Psoas muscle (tissue), 8 donors: ENCODE results near the gene COL18A1. TPM values are rescaled to one million over a fixed set of nuclear protein-coding genes. Genes with fewer than 3 reads are reported as not detected.

ENCODE experiments used
- ATAC-seq, 4 donors: fragments of 200-7000 bp; cut with Tn5 transposase; one replicate each; pipeline ENCODE4 v1.9.1; 2020; ENCODE audit warnings: moderate library complexity in 3 of 4, mild to moderate bottlenecking in 2 of 4
- DNase-seq, 2 donors: peaks; one replicate each; pipeline ENCODE4 v3.0.0-alpha.2; 2020
- H3K27ac ChIP-seq: fragments of 200-600 bp; one replicate; pipeline ENCODE4 v1.8.0; 2022
- H3K27me3 ChIP-seq, 3 donors: fragments of 200-600 bp in 1 of 3; one replicate each; pipeline versions ENCODE4 v1.6.1 to v1.8.0; 2013 to 2022; ENCODE audit warnings: low read length in 2 of 3, mild to moderate bottlenecking in 2 of 3, moderate library complexity in 1 of 3; ENCODE audit not compliant: insufficient read depth in 3 of 3
- H3K36me3 ChIP-seq, 2 donors: fragments of 200-600 bp in 1 of 2; one replicate each; pipeline versions ENCODE4 v1.6.1 to v1.8.0; 2013 to 2022; ENCODE audit warnings: low read depth in 1 of 2, mild to moderate bottlenecking in 1 of 2, moderate library complexity in 1 of 2; ENCODE audit not compliant: insufficient read depth in 1 of 2
- H3K4me1 ChIP-seq: fragments of 200-600 bp; one replicate; pipeline ENCODE4 v1.8.0; 2022
- H3K4me3 ChIP-seq: fragments of 200-600 bp; one replicate; pipeline ENCODE4 v1.8.0; 2022; ENCODE audit warnings: mild to moderate bottlenecking
- H3K9me3 ChIP-seq: fragments of 200-600 bp; one replicate; pipeline ENCODE4 v1.8.0; 2022
- WGBS, 3 donors: extraction: QIAGEN DNeasy Blood & Tissue Kit; methylation state at CpG; one replicate each; pipeline versions ENCODE4 v1.1.6 to v1.1.7; 2013; 5-methylcytosine and 5-hydroxymethylcytosine counted together
- intact Hi-C, 2 donors: fragments of 100-400 bp; cut with DNase I; formaldehyde crosslinking; loops; one replicate each; pipeline versions ENCODE4 v1.11.0 to v1.14.2; 2022
- polyA plus RNA-seq, 3 donors: library from polyadenylated mRNA; stranded (reverse); fragments of 200-250 nt; gene quantifications; one replicate each; pipeline ENCODE4 v1.2.3, GENCODE V29; 2013
- total RNA-seq, 4 donors: library from RNA; stranded (reverse); fragmentation: NEBNext Ultra II Directional in 2 of 4; extraction: Animal tissue kit (Norgen Biotek cat#: 25700) in 2 of 4; gene quantifications; one replicate each; pipeline versions ENCODE4 v1.2.1 to v1.2.4, GENCODE V29; 2021 to 2023
- TF ChIP-seq, protein P1 (sequence below): fragments of 200-600 bp; IDR thresholded peaks from one replicate; pipeline ENCODE4 v1.8.0; 2022; ENCODE audit warnings: antibody characterized with exemption
- donor health status: healthy with polysubstance abuse.
- donor health status: DM: no; HTN: no; CAD: no; lungs with moderate emphysema.
- donor health status: Bipolar disorder and iron deficiency.
- donor health status: healthy.
- donor health status: DM: yes; HTN: yes; CAD: no.
- donor health status: DM: no; HTN: no; CAD: no.
- donor health status: DM: no; HTN: no; CAD: no.
- donor health status: DM: yes; HTN: yes; CAD: no.

COL18A1 gene
- total and polyA plus RNA-seq, 7 donors = 4.8 to 25.3 (median 12.1) TPM

DNA sequence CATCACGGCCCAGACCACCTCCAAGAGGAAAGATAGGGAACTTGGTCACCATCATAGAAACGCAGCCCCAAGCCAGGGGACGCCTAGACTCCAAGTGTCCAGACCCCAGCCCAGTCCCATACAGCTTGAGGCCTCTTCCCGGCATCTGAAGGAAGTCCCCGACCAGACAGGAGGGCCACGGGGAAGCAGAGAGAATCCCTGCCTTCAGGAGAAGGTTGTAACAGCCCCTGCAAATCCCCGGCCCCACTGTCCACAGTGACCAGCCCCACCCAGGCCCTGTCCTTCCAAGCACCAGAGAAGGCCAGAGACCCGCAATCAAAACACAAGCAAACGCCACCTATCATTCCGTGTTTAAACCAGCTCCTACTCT is 135.6 kb downstream of the COL18A1 start:
- DNase-seq = peak in 1 of 2 donors; percentile 32
- Histone ChIP-seq H3K9me3 (no peaks in the 10 kb centered on the region), H3K4me1 (peaks cover 5% of the 10 kb centered on the region), H3K36me3 (no peaks in the 10 kb centered on the region), H3K27ac (no peak overlapping the region), H3K4me3 (no peak overlapping the region), H3K27me3 (no peaks in the 10 kb centered on the region)
- 88 to 91% (median 88%) methylated on average over 10 of the region's 10 CpGs for WGBS, 3 donors
- intact Hi-C loops = no loop called here
- TF ChIP-seq, protein P1, sequence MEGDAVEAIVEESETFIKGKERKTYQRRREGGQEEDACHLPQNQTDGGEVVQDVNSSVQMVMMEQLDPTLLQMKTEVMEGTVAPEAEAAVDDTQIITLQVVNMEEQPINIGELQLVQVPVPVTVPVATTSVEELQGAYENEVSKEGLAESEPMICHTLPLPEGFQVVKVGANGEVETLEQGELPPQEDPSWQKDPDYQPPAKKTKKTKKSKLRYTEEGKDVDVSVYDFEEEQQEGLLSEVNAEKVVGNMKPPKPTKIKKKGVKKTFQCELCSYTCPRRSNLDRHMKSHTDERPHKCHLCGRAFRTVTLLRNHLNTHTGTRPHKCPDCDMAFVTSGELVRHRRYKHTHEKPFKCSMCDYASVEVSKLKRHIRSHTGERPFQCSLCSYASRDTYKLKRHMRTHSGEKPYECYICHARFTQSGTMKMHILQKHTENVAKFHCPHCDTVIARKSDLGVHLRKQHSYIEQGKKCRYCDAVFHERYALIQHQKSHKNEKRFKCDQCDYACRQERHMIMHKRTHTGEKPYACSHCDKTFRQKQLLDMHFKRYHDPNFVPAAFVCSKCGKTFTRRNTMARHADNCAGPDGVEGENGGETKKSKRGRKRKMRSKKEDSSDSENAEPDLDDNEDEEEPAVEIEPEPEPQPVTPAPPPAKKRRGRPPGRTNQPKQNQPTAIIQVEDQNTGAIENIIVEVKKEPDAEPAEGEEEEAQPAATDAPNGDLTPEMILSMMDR = no peak
- no peak for ATAC-seq

- H3K27ac ChIP-seq = no peak overlapping the region
- TF ChIP-seq, protein P1 = no peak
- peak overlapping the region; percentile 72 for H3K4me3 ChIP-seq
- no peaks in the 10 kb centered on the region for H3K36me3 ChIP-seq
- WGBS, 3 donors = 14 to 25% (median 24%) methylated on average over 32 to 50 of the region's 50 CpGs
- H3K9me3 ChIP-seq = no peaks in the 10 kb centered on the region
- ATAC-seq (peak; percentile 31 to 76 (median 65)), DNase-seq (peak; percentile 84 to 87)
- intact Hi-C loops = no loop called here
- peaks cover 5% of the 10 kb centered on the region for H3K4me1 ChIP-seq
- no peaks in the 10 kb centered on the region for H3K27me3 ChIP-seq
Measured at GRCh38 chr21:45541221-45542039, 136.5 kb downstream of the COL18A1 start.

- peaks cover 5% of the 10 kb centered on the region for H3K4me1 ChIP-seq
- peak; percentile 77 to 78 for DNase-seq
- ATAC-seq = peak; percentile 81 to 89 (median 86)
- H3K27ac ChIP-seq = peak within 1 kb of the TSS; percentile 30
- WGBS, 3 donors = 0 to 5% (median 1%) methylated on average over 18 to 59 of the region's 59 CpGs
- no peaks in the 10 kb centered on the region for H3K36me3 ChIP-seq
- intact Hi-C loops = no loop called here
- no peaks in the 10 kb centered on the region for H3K27me3 ChIP-seq
- TF ChIP-seq, protein P1 = peak; percentile 41
- peak within 1 kb of the TSS; percentile 72 for H3K4me3 ChIP-seq
- no peaks in the 10 kb centered on the region for H3K9me3 ChIP-seq
Measured at GRCh38 chr21:45542242-45542666, 137.3 kb downstream of the COL18A1 start, which contains the start of gene SLC19A1. Gene SLC19A1 (minus strand): TSS chr21:45542440. CDS start chr21:45537959, 4,481 bp downstream.

DNA sequence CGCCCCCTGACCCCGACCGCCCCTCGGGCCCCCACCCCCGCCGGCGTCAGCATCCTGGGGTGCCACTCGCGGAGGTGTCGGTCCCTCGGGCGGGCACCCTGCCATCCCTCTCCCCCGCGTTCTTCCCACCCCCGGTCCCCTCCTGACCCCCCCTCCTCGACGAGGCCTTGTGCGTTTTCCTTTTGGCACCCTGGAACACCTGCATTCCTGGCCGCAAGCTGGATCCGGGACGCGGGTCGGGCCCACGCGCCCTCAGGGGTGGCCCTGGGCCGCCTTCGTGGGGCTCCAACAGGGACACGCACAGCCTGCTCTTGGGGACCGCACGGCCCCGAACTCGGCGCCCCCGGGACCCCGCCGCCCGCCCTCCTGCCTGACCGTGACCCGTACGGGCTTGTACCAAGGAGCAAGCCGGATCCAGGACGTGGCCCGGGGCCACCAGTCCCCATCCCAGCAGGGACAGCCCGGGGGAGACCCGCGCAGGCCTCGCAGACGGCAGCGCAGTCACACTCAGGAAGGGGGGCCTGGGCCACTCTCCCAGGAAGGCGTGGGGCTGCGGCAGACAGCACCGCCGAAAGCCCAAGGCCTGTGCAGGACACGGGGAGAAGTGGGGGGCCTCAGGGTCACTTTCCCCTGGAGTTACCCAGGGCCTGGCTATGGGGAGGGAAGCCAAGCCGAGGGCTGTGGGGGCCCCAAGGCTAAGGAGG is 137.9 kb downstream of the COL18A1 start:
- TF ChIP-seq, protein P1 = no peak
- 25 to 32% (median 26%) methylated on average over 40 to 55 of the region's 55 CpGs for WGBS, 3 donors
- H3K36me3 ChIP-seq = no peaks in the 10 kb centered on the region
- peaks cover 5% of the 10 kb centered on the region for H3K4me1 ChIP-seq
- DNase-seq = peak in 1 of 2 donors; percentile 66
- peak overlapping the region; percentile 30 for H3K27ac ChIP-seq
- peak; percentile 5 to 23 (median 18) for ATAC-seq
- H3K4me3 ChIP-seq = peak overlapping the region; percentile 72
- intact Hi-C loops = no loop called here
- no peaks in the 10 kb centered on the region for H3K9me3 ChIP-seq
- no peaks in the 10 kb centered on the region for H3K27me3 ChIP-seq
